Activated CD4-positive, alpha-beta T cell treated with anti-CD3 and anti-CD28 coated beads, Interleukin-2, amount 10 ng/mL, durations not matched to agents 7 days and 5 days (primary cell): ENCODE data around the gene GPR50. TPM values are rescaled to one million over a fixed set of nuclear protein-coding genes. Genes with fewer than 3 reads are reported as not detected.

ENCODE experiments used
- microRNA-seq: library from miRNA; unstranded; fragments of <30 nt; microRNA quantifications from one replicate; pipeline ENCODE4 v1.2.0, GENCODE V29; 2021; ENCODE audit warnings: borderline microRNAs expressed, borderline replicate concordance
- total RNA-seq, 2 experiments: library from RNA; stranded (reverse); gene quantifications; one replicate each; pipeline ENCODE4 v1.2.3, GENCODE V29; 2021

The GPR50 gene
- total RNA-seq, 2 experiments from 2014 or later = not detected

Small RNA genes within 50 kb of the gene (microRNA-seq; reads per million reads assigned to microRNA genes)
- not detected for gene MIR4330

Other genes starting within 250 kb of the GPR50 start
- 10 to 100 TPM; 43.0 to 48.3 TPM for gene HMGB3, start 193.2 kb upstream of the GPR50 start, total RNA-seq
- gene VMA21, start 220.6 kb downstream of the GPR50 start, total RNA-seq = 10 to 100 TPM; 39.7 TPM